NB4 (cell line): ENCODE results near the gene MMEL1.

ENCODE experiments used
- DNase-seq: peaks from one replicate; pipeline ENCODE4 v3.0.0; 2010; ENCODE audit warnings: low read depth
- H3K4me3 ChIP-seq: one replicate; pipeline ENCODE4 v1.5.1; 2011; ENCODE audit warnings: mild to moderate bottlenecking, low read depth, low read length, moderate library complexity
- CTCF ChIP-seq: IDR thresholded peaks from one replicate; pipeline ENCODE4 v1.5.1; 2012; ENCODE audit warnings: low read depth, low read length
- MAX ChIP-seq: IDR thresholded peaks from 2 replicates; pipeline ENCODE4 v1.6.1; 2011; ENCODE audit warnings: low read depth, low read length
- MYC ChIP-seq: IDR thresholded peaks from 2 replicates; pipeline ENCODE4 v1.6.1; 2011; ENCODE audit warnings: low read depth, low read length
- POLR2A ChIP-seq: IDR thresholded peaks from 2 replicates; pipeline ENCODE4 v1.6.1; 2011; ENCODE audit warnings: mild to moderate bottlenecking; ENCODE audit not compliant: insufficient read length; ENCODE audit errors: extremely low read depth

MMEL1 gene

GRCh38 chr1:2587071-2587859, 45.6 kb downstream of the MMEL1 start:
- no peak for TF ChIP-seq POLR2A
- TF ChIP-seq MYC = no peak
- no peak for TF ChIP-seq MAX
- TF ChIP-seq CTCF = no peak
- H3K4me3 ChIP-seq = peak overlapping the region; percentile 34
- DNase-seq = peak; percentile 45

GRCh38 chr1:2586154-2587070, 46.4 kb downstream of the MMEL1 start, which contains the start of gene PRXL2B:
Gene PRXL2B (plus strand): TSS chr1:2586777. CDS start chr1:2586886, 109 bp downstream.
- peak within 1 kb of the TSS; percentile 70 for H3K4me3 ChIP-seq
- peak; percentile 98 for DNase-seq
- TF ChIP-seq MAX (peak; percentile 36), CTCF (no peak), MYC (no peak), POLR2A (peak; percentile 59)

GRCh38 chr1:2585318-2586092, 47.3 kb downstream of the MMEL1 start:
- DNase-seq = peak; percentile 84

GRCh38 chr1:2584686-2585317, 48.0 kb downstream of the MMEL1 start:
- TF ChIP-seq CTCF = no peak
- no peak for TF ChIP-seq POLR2A
- TF ChIP-seq MAX = no peak
- TF ChIP-seq MYC = no peak
- no peak overlapping the region for H3K4me3 ChIP-seq
- DNase-seq = no peak

More at GRCh38 chr1:2585318-2586092, 47.3 kb downstream of the MMEL1 start:
- peak; percentile 25 for TF ChIP-seq MAX
- TF ChIP-seq POLR2A = peak; percentile 68
- TF ChIP-seq CTCF = no peak
- peak overlapping the region; percentile 70 for H3K4me3 ChIP-seq

GRCh38 chr1:2583871-2584351, 48.9 kb downstream of the MMEL1 start:
- no peak overlapping the region for H3K4me3 ChIP-seq
- DNase-seq = no peak

More at GRCh38 chr1:2583871-2584351, 48.9 kb downstream of the MMEL1 start:
- TF ChIP-seq MAX (peak; percentile 62; the same call in 1 of the 2 replicates), CTCF (no peak), POLR2A (no peak), MYC (no peak)
